HCT116 (cell line): ENCODE data around the gene TOMM22. TPM values are rescaled to one million over a fixed set of nuclear protein-coding genes. Genes with fewer than 3 reads are reported as not detected.

ENCODE experiments used
- ATAC-seq: fragments of 200-7000 bp; cut with Tn5 transposase; 2 replicates; pipeline ENCODE4 v1.9.1; 2020; ENCODE audit warnings: mild to moderate bottlenecking, moderate library complexity
- BruUV-seq: library from RNA; stranded (reverse); fragments of 400-500 nt; replicated peaks from 2 replicates; lab custom pipeline; 2021; lab: Mats Ljungman, UMichigan
- CTCF ChIA-PET: fragments of 300-600 bp; sonication (Branson Sonifier 250); formaldehyde crosslinking; loops from one replicate; lab custom pipeline; 2021; ENCODE audit warnings: antibody characterized with exemption; lab: Charles Lee
- POLR2A ChIA-PET: fragments of 300-600, 350-600 bp; sonication (Branson Sonifier 250); formaldehyde crosslinking; loops from one replicate; lab custom pipeline; 2021; ENCODE audit warnings: antibody characterized with exemption; lab: Charles Lee
- RAD21 ChIA-PET, 2 experiments: fragments of 300-600 bp; sonication (Branson Sonifier 250); formaldehyde crosslinking; loops; one replicate each; lab custom pipeline; 2023; ENCODE audit warnings: low total read pairs in 2 of 2; ENCODE audit not compliant: uncharacterized antibody in 2 of 2, unreplicated experiment in 2 of 2, low non-redundant PET in 1 of 2; lab: Charles Lee
- DNase-seq: peaks from one replicate; pipeline ENCODE4 v3.0.0-alpha.2; 2010; ENCODE audit warnings: low read depth, low spot score
- H2AFZ ChIP-seq: fragments of 200-600 bp; shearing (Covaris generic), sonication (generic); 2 replicates; pipeline ENCODE4 v1.6.1; 2017; ENCODE audit warnings: low read depth, mixed run types, mixed read lengths, antibody characterized with exemption, low read length; ENCODE audit not compliant: poor library complexity, severe bottlenecking
- H3K27ac ChIP-seq: 2 replicates; pipeline ENCODE4 v1.5.1; 2012; ENCODE audit warnings: low read depth, low read length
- H3K27me3 ChIP-seq: fragments of 200-600 bp; sonication (generic); 2 replicates; pipeline ENCODE4 v1.6.1; 2016; ENCODE audit warnings: mixed run types, low read length, mixed read lengths; ENCODE audit not compliant: insufficient read depth
- H3K36me3 ChIP-seq, 2 experiments: fragments of 200-500 bp in 1 of 2; fragments of 200-600 bp in 1 of 2; sonication (Bioruptor generic) in 1 of 2; sonication (generic) in 1 of 2; 2 replicates each; pipeline versions ENCODE4 v1.5.1 to v1.6.1; 2014 to 2016; ENCODE audit warnings: low read length in 2 of 2, inconsistent platforms in 1 of 2, mixed read lengths in 1 of 2, mixed run types in 1 of 2; ENCODE audit not compliant: insufficient read depth in 2 of 2, control insufficient read depth in 1 of 2
- H3K4me1 ChIP-seq, 2 experiments: fragments of 200-600 bp in 1 of 2; sonication (generic) in 1 of 2; 2 replicates each; pipeline versions ENCODE4 v1.5.1 to v1.6.1; 2012 to 2017; ENCODE audit warnings: low read length in 2 of 2, inconsistent platforms in 1 of 2, mild to moderate bottlenecking in 1 of 2, mixed read lengths in 1 of 2, mixed run types in 1 of 2, moderate library complexity in 1 of 2; ENCODE audit not compliant: insufficient read depth in 2 of 2, control insufficient read depth in 1 of 2
- H3K4me2 ChIP-seq: fragments of 200-600 bp; sonication (generic); 2 replicates; pipeline ENCODE4 v1.6.1; 2017; ENCODE audit warnings: mixed run types, low read length, mixed read lengths
- H3K4me3 ChIP-seq, 2 experiments: fragments of 200-600 bp in 1 of 2; sonication (generic) in 1 of 2; replicated peaks in 1 of 2; 2 replicates each; pipeline ENCODE4 v1.5.1; 2011 to 2016; ENCODE audit warnings: low read length in 2 of 2, control low read depth in 1 of 2, low read depth in 1 of 2, mild to moderate bottlenecking in 1 of 2, mixed read lengths in 1 of 2, mixed run types in 1 of 2
- H3K79me2 ChIP-seq: fragments of 200-600 bp; sonication (generic); 2 replicates; pipeline ENCODE4 v1.6.1; 2017; ENCODE audit warnings: mild to moderate bottlenecking, mixed run types, low read length, moderate library complexity, mixed read lengths; ENCODE audit not compliant: insufficient read depth
- H3K9ac ChIP-seq: fragments of 200-600 bp; sonication (generic); 2 replicates; pipeline ENCODE4 v1.6.1; 2016; ENCODE audit warnings: low read length, mixed read lengths
- H3K9me2 ChIP-seq: fragments of 200-600 bp; sonication (generic), shearing (Covaris generic); 2 replicates; pipeline ENCODE4 v1.6.1; 2017; ENCODE audit warnings: mixed run types, mild to moderate bottlenecking, moderate library complexity; ENCODE audit not compliant: insufficient read depth
- H3K9me3 ChIP-seq, 2 experiments: fragments of 200-500 bp in 1 of 2; fragments of 200-600 bp in 1 of 2; sonication (Bioruptor generic) in 1 of 2; sonication (generic) in 1 of 2; 2 replicates each; pipeline ENCODE4 v1.6.1; 2014 to 2017; ENCODE audit warnings: low read length in 2 of 2, mixed read lengths in 2 of 2, inconsistent platforms in 1 of 2, low read depth in 1 of 2, mild to moderate bottlenecking in 1 of 2, mixed run types in 1 of 2, moderate library complexity in 1 of 2; ENCODE audit not compliant: control insufficient read depth in 1 of 2, insufficient read depth in 1 of 2
- H4K20me1 ChIP-seq: fragments of 200-600 bp; sonication (generic), shearing (Covaris generic); 2 replicates; pipeline ENCODE4 v1.6.1; 2017; ENCODE audit warnings: mixed run types, mild to moderate bottlenecking, moderate library complexity; ENCODE audit not compliant: insufficient read depth
- CEBPB ChIP-seq: IDR thresholded peaks from 2 replicates; pipeline ENCODE4 v1.6.1; 2012; ENCODE audit warnings: low read depth
- ELF1 ChIP-seq: IDR thresholded peaks from 2 replicates; pipeline ENCODE4 v1.6.1; 2012; ENCODE audit warnings: low read depth, borderline replicate concordance
- EZH2 ChIP-seq: fragments of 200-600 bp; sonication (generic); IDR thresholded peaks from 2 replicates; pipeline ENCODE4 v1.6.1; 2017; ENCODE audit warnings: antibody characterized with exemption, mixed run types
- EZH2phosphoT487 ChIP-seq: fragments of 200-600 bp; IDR thresholded peaks from 2 replicates; pipeline ENCODE4 v1.6.1; 2018; ENCODE audit warnings: antibody characterized with exemption, borderline replicate concordance
- POLR2A ChIP-seq: IDR thresholded peaks from 2 replicates; pipeline ENCODE4 v1.7.0; 2011; ENCODE audit warnings: borderline replicate concordance; ENCODE audit not compliant: insufficient read depth, insufficient read length; ENCODE audit errors: extremely low read depth
- TCF7L2 ChIP-seq: IDR thresholded peaks from 2 replicates; pipeline ENCODE4 v1.7.0; 2011; ENCODE audit warnings: borderline replicate concordance, inconsistent platforms; ENCODE audit not compliant: insufficient read depth, insufficient read length; ENCODE audit errors: extremely low read depth
- YY1 ChIP-seq: IDR thresholded peaks from 2 replicates; pipeline ENCODE4 v1.6.1; 2011; ENCODE audit warnings: low read length, low read depth, moderate library complexity, mild to moderate bottlenecking; ENCODE audit not compliant: insufficient replicate concordance; ENCODE audit errors: extremely low read depth
- ZNF274 ChIP-seq: fragments of 200-500 bp; sonication (Bioruptor generic); IDR thresholded peaks from 2 replicates; pipeline ENCODE4 v1.6.1; 2014; ENCODE audit warnings: mild to moderate bottlenecking, low read depth, low read length, inconsistent platforms
- intact Hi-C: fragments of 100-400 bp; cut with micrococcal nuclease; formaldehyde crosslinking; loops from 2 replicates; pipeline ENCODE4 v1.10.0; 2022
- total RNA-seq: library from RNA; stranded (reverse); gene quantifications from one replicate; pipeline ENCODE4 v1.2.1, GENCODE V29; 2021; ENCODE audit not compliant: unreplicated experiment
- TF ChIP-seq, protein P1 (sequence below): IDR thresholded peaks from 2 replicates; pipeline ENCODE4 v1.6.1; 2012
- TF ChIP-seq, protein P2 (sequence below): IDR thresholded peaks from 2 replicates; pipeline ENCODE4 v1.6.1; 2011; ENCODE audit warnings: mild to moderate bottlenecking, low read length, moderate library complexity; ENCODE audit not compliant: insufficient replicate concordance; ENCODE audit errors: extremely low read depth

The TOMM22 gene
- total RNA-seq, 1 experiment from 2014 or later = 136 TPM

DNA sequence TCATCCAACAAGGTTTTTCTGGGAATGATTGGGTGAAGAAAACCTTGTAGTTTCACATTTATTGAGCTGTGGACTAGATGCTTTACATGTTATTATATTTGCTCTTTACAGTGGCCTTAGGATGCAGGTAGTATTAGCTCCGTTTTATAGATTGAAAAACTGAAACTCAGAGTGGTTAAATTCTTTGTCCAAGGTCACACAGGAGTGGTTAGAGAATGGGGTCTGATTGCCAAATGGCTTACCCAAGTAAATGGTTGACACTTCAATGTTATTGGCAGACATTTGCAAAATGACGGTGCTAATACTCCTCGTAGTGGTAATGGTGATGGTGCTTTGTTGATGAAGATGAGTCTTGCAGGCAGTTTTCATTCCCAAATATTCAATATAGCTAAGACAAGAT, 26.2 kb downstream of the TOMM22 start:
- DNase-seq (no peak), ATAC-seq (no peak)
- H3K9me2 ChIP-seq = no peaks in the 10 kb centered on the region
- H3K4me3 ChIP-seq = no peak overlapping the region
- ChIA-PET RAD21 (no interaction called here), CTCF (interaction anchor here (0.8 to 1.8 kb wide), 3 partner anchors 10 to 414 kb away, joined by 3 to 4 read pairs (median 3); no protein-coding TSS in a partner anchor), POLR2A (interaction anchor here (0.8 to 1.6 kb wide), 3 partner anchors 10 to 11 kb away, joined by 3 to 6 read pairs (median 3); no protein-coding TSS in a partner anchor)
- H4K20me1 ChIP-seq = no peaks in the 10 kb centered on the region
- no peak overlapping the region for H3K9ac ChIP-seq
- no peaks in the 10 kb centered on the region for H3K27me3 ChIP-seq
- H3K4me1 ChIP-seq = peaks cover 15 to 37% of the 10 kb centered on the region in 2 experiments
- peak overlapping the region; percentile 88 for H3K4me2 ChIP-seq
- TF ChIP-seq, protein P1, sequence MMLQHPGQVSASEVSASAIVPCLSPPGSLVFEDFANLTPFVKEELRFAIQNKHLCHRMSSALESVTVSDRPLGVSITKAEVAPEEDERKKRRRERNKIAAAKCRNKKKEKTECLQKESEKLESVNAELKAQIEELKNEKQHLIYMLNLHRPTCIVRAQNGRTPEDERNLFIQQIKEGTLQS = no peak
- TF ChIP-seq POLR2A (no peak), TCF7L2 (no peak), EZH2 (no peak), CEBPB (no peak), YY1 (no peak), ELF1 (no peak), EZH2phosphoT487 (no peak), ZNF274 (no peak)
- TF ChIP-seq, protein P2, sequence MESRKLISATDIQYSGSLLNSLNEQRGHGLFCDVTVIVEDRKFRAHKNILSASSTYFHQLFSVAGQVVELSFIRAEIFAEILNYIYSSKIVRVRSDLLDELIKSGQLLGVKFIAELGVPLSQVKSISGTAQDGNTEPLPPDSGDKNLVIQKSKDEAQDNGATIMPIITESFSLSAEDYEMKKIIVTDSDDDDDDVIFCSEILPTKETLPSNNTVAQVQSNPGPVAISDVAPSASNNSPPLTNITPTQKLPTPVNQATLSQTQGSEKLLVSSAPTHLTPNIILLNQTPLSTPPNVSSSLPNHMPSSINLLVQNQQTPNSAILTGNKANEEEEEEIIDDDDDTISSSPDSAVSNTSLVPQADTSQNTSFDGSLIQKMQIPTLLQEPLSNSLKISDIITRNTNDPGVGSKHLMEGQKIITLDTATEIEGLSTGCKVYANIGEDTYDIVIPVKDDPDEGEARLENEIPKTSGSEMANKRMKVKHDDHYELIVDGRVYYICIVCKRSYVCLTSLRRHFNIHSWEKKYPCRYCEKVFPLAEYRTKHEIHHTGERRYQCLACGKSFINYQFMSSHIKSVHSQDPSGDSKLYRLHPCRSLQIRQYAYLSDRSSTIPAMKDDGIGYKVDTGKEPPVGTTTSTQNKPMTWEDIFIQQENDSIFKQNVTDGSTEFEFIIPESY = no peak
- H2AFZ ChIP-seq = no peak overlapping the region
- intact Hi-C loops = no loop called here
- H3K36me3 ChIP-seq = peaks cover 0 to 10% of the 10 kb centered on the region in 2 experiments; a peak in 2 of 4 replicates
- H3K27ac ChIP-seq = no peak overlapping the region
- BruUV-seq = no TSS peak
- no peaks in the 10 kb centered on the region for H3K9me3 ChIP-seq
- peaks cover 70% of the 10 kb centered on the region for H3K79me2 ChIP-seq
